Measurements from ENCODE around the gene KAT6B. TPM values are rescaled to one million over a fixed set of nuclear protein-coding genes. Genes with fewer than 3 reads are reported as not detected.

Gene KAT6B
- total RNA-seq, 1 experiment from 2014 or later, result 21.8 TPM

GRCh38 chr10:74882831-74883230 is 56.4 kb downstream of the KAT6B start:
- intact Hi-C loops (cut with micrococcal nuclease; ENCODE audit: unreplicated experiment), result no loop called here
- Histone ChIP-seq H3K27me3 (replicated peaks; ENCODE audit: insufficient read depth, low read depth, low read length, poor library complexity) (no peaks in the 10 kb centered on the region), H3K36me3 (ENCODE audit: insufficient read depth, low read length, poor library complexity, severe bottlenecking) (no peaks in the 10 kb centered on the region), H3K9me3 (ENCODE audit: low read depth, low read length, poor library complexity, severe bottlenecking) (no peaks in the 10 kb centered on the region), H3K4me3 (ENCODE audit: low read depth, low read length, poor library complexity, severe bottlenecking) (no peak overlapping the region), H3K27ac (ENCODE audit: low read depth, low read length, poor library complexity, severe bottlenecking) (no peak overlapping the region), H3K4me1 (ENCODE audit: insufficient read depth, low read length, poor library complexity, severe bottlenecking) (no peaks in the 10 kb centered on the region)
- TF ChIP-seq CTCF (conservative IDR thresholded peaks at IDR 0.05; ENCODE audit: low read depth, low read length), result no peak
- no peak for TF ChIP-seq EZH2 (IDR thresholded peaks at IDR 0.05; ENCODE audit: borderline replicate concordance, low read depth, low read length, poor library complexity, severe bottlenecking)
- DNase-seq (ENCODE audit: low spot score), result no peak
- BruUV-seq (replicated peaks), result no TSS peak
- ChIA-PET CTCF (no interaction called here), POLR2A (ENCODE audit: low non-redundant PET) (interaction anchor here (0.6 kb wide), 1 partner anchor 582 kb away, joined by 3 read pairs; no protein-coding TSS in a partner anchor)

- Histone ChIP-seq H3K9me3 (ENCODE audit: low read depth, low read length, poor library complexity, severe bottlenecking) (no peaks in the 10 kb centered on the region), H3K4me1 (ENCODE audit: insufficient read depth, low read length, poor library complexity, severe bottlenecking) (no peaks in the 10 kb centered on the region), H3K27me3 (replicated peaks; ENCODE audit: insufficient read depth, low read depth, low read length, poor library complexity) (no peaks in the 10 kb centered on the region), H3K36me3 (ENCODE audit: insufficient read depth, low read length, poor library complexity, severe bottlenecking) (no peaks in the 10 kb centered on the region), H3K4me3 (ENCODE audit: low read depth, low read length, poor library complexity, severe bottlenecking) (no peak overlapping the region), H3K27ac (ENCODE audit: low read depth, low read length, poor library complexity, severe bottlenecking) (no peak overlapping the region)
- TF ChIP-seq CTCF (conservative IDR thresholded peaks at IDR 0.05; ENCODE audit: low read depth, low read length) (no peak), EZH2 (IDR thresholded peaks at IDR 0.05; ENCODE audit: borderline replicate concordance, low read depth, low read length, poor library complexity, severe bottlenecking) (no peak)
- DNase-seq (ENCODE audit: low spot score), result no peak
- ChIA-PET POLR2A (ENCODE audit: low non-redundant PET) (interaction anchor here (0.6 kb wide), 1 partner anchor 583 kb away, joined by 3 read pairs; no protein-coding TSS in a partner anchor), CTCF (no interaction called here)
- no TSS peak for BruUV-seq (replicated peaks)
- intact Hi-C loops (cut with micrococcal nuclease; ENCODE audit: unreplicated experiment), result no loop called here
Measured at GRCh38 chr10:74883428-74883827, 57.0 kb downstream of the KAT6B start.

- intact Hi-C loops (cut with micrococcal nuclease; ENCODE audit: unreplicated experiment), result no loop called here
- CTCF ChIA-PET, result no interaction called here
- no peak for DNase-seq (ENCODE audit: low spot score)
- POLR2A ChIA-PET (ENCODE audit: low non-redundant PET), result no interaction called here
- TF ChIP-seq EZH2 (IDR thresholded peaks at IDR 0.05; ENCODE audit: borderline replicate concordance, low read depth, low read length, poor library complexity, severe bottlenecking) (no peak), CTCF (conservative IDR thresholded peaks at IDR 0.05; ENCODE audit: low read depth, low read length) (no peak)
- H3K4me3 ChIP-seq (ENCODE audit: low read depth, low read length, poor library complexity, severe bottlenecking), result no peak overlapping the region
- H3K27ac ChIP-seq (ENCODE audit: low read depth, low read length, poor library complexity, severe bottlenecking), result no peak overlapping the region
- no TSS peak for BruUV-seq (replicated peaks)
- H3K4me1 ChIP-seq (ENCODE audit: insufficient read depth, low read length, poor library complexity, severe bottlenecking), result no peaks in the 10 kb centered on the region
- no peaks in the 10 kb centered on the region for H3K27me3 ChIP-seq (replicated peaks; ENCODE audit: insufficient read depth, low read depth, low read length, poor library complexity)
- H3K36me3 ChIP-seq (ENCODE audit: insufficient read depth, low read length, poor library complexity, severe bottlenecking), result no peaks in the 10 kb centered on the region
- no peaks in the 10 kb centered on the region for H3K9me3 ChIP-seq (ENCODE audit: low read depth, low read length, poor library complexity, severe bottlenecking)
Measured at GRCh38 chr10:74887614-74888284, 61.3 kb downstream of the KAT6B start.

All from A673 (cell line).